Activated gamma-delta T cell (primary cell): ENCODE data around the gene IL1RN.
A peak's percentile ranks its signal among the peaks of the same experiment; 100 is the strongest.

Experiments used
- DNase-seq: peaks from one replicate; lab custom pipeline; 2025; lab: John Stamatoyannopoulos, UW

The IL1RN gene

DNA sequence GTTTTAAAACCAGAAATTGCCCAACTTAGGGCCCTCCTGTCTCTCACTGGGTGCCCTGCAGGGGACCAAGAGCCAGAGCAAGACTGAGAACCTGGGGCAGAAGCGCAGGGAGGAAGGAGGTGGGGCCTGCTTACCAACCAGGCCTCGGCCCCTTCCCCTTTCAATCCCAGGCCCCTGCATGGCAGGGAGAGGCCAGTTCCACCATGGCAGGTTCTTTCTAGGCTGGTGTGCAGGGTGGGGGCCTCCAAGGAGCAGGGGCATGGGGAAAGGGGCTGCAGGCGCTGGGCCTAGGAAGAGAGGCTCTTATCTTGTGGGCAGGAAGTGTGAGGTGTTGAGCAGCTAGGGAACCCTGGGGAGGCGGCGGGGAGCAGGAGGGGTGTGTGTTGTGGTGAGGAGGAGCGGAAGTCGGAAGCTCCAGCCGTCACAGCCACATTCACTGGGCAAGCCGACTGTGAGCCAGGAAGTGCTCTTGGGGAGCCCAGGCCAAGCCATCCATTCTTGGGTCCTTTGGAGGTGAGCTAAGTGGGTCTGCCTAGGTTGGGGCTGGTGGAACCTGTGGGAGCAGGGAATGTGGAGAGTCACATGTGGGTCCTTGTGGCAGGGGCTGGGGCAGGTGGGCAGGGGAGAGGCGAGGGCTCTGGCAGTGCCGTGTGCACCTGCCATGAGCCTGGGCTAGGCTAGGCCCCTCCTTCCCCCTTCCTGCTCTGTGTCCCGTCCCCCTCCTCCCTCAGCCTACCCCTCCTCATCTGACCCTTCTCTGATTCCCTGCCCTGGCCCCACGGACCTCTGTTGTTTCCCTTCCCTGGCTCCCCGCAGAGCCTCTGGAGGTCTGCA, 46.4 kb downstream of the IL1RN start, which contains the start of gene PSD4:
Gene PSD4, plus strand, starts transcription at position 430 of the 834 bp plus-strand sequence. CDS start 8,486 bp downstream, outside the sequence.
- peak; percentile 68 for DNase-seq

GRCh38 chr2:113174376-113174750, 47.0 kb downstream of the IL1RN start:
- no peak for DNase-seq

- no peak for DNase-seq
These were observed 47.7 kb downstream of the IL1RN start for GRCh38 chr2:113175042-113175628.

DNA sequence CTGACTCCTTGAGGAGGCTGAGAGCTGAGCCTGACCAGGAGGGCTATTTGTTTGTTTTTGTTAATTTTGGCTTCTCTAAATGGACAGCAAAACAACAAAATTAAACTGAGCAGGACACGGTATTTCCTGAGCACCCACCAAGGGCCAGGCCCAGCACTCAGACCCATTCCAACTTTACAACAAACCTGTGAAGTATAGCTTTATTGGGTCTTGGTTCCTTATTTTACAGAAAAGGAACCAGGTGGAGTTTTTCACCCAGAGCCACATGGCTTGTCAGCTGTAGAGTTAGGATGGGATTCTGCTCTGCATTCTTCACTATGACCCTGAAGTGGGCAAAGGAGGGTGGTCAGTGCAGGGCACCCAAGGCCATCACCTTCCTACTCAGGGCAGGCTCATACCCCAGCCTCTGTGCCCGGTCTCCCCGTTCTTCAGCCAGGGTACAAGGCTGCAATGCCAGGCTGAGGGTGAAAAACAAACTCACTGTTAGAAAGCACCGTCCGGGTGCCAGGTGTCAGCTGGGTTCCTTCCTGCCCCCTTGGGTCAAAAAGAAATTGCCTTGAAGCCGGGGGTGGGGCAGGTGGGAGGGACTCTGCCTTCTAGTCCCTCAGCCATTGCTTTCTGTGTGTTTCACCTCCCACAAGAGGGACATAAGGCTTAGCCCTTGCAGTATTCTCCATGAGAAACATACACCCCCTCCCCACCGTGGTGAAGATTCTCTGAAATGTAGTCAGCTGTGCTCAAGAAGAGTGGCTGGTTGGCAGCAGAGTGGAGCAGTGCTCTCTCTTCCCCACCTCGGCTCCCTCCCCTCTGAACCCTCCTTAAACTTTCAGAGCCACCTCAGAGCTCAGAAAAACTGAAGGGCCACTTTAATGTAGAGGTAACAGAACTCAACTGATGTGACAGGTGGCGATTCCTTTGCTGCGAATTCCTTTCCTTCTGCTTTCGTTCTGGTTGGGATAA, 48.6 kb downstream of the IL1RN start:
- no peak for DNase-seq

GRCh38 chr2:113176696-113177355, 49.4 kb downstream of the IL1RN start:
- DNase-seq, result no peak

DNA sequence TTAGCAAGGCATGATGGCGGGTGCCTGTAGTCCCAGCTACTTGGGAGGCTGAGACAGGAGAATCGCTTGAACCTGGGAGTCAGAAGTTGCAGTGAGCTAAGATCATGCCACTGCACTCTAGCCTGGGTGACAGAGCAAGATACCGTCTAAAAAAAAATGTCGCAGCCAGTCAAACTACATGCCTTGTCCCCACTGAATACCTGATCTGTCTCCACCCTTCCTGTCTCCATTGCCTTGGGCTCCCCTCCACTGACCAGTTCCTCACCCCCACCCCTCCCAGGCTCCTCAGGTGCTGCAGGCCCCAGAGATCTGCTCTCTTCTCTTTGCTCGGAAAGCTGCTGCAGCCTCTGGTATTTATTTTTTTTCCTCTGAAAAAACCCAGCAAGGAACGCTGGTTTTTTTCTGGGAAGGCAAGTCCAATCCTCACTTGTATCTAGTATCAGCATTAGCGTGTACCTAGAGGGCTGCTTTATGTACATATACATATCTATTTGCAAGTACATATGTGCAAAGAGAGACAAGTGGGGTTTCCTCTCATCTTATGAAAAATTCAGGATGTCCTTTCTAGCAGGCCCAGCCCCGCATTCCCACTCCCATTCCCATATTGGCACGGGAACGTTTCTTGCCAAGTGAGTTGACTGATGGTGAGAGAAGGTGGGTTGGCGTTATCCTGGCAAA, 50.8 kb downstream of the IL1RN start:
- no peak for DNase-seq

- DNase-seq, result no peak
These were observed 51.5 kb downstream of the IL1RN start for GRCh38 chr2:113178891-113179290.

GRCh38 chr2:113179446-113180045, 52.1 kb downstream of the IL1RN start:
- no peak for DNase-seq

DNA sequence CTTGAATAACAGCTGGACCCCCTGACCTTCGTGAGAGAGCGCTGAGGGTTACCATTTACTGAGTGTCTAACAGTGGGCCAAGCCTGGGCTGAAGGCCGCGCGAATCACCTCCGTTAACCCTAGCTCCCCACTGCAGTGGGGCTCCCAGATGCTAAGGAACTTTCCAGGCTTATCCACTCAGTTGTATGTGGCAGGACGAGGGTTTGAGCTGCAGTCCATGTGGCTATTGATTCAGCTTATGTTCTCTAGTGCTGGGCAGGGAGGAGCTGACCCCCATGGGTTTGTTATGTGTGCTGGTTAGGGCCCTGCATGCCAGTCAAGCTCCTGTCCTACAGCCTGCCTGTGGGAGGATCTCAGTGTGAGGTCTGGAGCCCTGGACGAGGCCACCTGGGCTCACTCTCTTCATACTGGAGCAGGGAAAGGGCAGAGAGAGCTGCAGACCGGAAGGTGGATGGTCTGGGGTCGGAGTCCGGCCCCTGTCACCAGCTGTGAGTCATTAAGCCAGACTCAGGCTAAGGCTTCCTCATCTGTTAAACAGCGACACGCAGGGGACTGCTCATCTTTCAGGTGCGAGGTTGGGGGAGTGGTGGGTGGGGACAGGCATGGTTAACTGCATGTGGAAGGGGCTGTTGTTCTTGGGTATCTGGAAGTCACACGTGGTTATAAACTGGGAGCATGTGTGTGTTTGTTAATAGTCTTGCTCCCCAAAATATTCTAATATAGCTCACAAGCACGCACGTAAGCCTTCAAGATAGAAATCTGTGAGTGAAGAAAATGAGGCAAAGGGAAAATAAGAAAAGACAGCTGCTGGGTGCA, 52.9 kb downstream of the IL1RN start:
- DNase-seq, result no peak

- no peak for DNase-seq
These were observed 54.1 kb downstream of the IL1RN start for GRCh38 chr2:113181258-113182051.

DNA sequence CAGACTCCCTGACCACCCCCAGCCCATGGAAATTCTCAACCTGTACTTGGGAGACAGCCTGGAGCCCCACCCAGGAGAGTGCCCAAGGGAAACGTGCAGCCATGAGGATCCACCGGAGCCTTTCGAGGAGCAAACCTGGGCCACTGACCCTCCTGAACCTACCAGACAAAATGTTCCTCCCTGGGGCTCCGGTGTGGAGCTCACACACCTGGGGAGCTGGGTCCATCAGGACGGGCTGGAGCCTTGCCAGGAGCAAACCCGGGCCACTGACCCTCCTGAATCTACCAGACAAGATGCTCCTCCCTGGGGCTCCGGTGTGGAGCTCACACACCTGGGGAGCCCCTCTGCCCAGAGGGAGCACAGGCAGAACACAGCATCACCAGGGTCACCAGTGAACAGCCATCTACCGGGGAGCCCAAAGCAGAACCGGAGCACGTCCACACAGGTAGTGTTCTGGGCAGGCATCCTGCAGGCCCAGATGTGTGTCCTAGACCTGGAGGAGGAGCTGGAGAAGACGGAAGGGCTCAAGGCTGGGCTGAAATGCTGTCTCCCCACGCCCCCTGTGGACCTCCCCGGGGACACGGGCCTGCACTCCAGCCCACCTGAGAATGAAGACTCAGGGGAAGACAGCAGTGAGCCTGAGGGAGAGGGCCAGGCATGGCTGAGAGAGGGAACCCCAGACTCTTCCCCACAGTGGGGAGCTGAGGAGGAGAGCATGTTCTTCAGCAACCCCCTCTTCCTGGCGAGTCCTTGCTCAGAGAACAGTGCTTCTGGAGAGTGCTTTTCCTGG, 55.3 kb downstream of the IL1RN start:
- no peak for DNase-seq

DNA sequence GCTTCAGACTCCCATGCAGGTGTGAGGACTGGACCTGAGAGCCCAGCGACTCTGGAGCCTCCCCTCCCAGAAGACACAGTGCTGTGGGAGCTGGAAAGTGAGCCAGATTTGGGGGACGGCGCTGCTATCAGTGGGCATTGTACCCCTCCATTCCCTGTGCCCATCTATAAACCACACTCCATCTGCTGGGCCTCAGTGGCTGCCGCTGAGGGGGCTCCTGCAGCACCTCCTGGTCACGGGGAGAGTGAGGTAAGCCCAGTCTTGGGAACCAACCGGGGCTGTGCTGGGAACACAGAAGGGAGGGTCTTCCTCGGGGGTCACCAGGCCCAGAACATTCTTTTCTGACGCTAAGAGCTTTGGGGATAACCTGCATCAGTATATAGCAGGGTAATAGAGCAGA, 55.9 kb downstream of the IL1RN start:
- DNase-seq, result no peak
